AG10803 (cell line): ENCODE results near the gene GMCL2.

ENCODE experiments used
- DNase-seq: peaks from one replicate; pipeline ENCODE4 v3.0.0; 2010; ENCODE audit warnings: low read depth
- H3K4me3 ChIP-seq: 2 replicates; pipeline ENCODE4 v1.5.1; 2011; ENCODE audit warnings: mild to moderate bottlenecking, low read length, control low read depth
- CTCF ChIP-seq: conservative IDR thresholded peaks from 2 replicates; pipeline ENCODE4 v1.5.1; 2011; ENCODE audit warnings: mild to moderate bottlenecking, low read length, control low read depth, inconsistent platforms

GMCL2 gene

GRCh38 chr5:178210073-178210535 lies 22.9 kb upstream of the GMCL2 start:
- DNase-seq: no peak
- H3K4me3 ChIP-seq: no peak overlapping the region
- no peak for TF ChIP-seq CTCF

DNA sequence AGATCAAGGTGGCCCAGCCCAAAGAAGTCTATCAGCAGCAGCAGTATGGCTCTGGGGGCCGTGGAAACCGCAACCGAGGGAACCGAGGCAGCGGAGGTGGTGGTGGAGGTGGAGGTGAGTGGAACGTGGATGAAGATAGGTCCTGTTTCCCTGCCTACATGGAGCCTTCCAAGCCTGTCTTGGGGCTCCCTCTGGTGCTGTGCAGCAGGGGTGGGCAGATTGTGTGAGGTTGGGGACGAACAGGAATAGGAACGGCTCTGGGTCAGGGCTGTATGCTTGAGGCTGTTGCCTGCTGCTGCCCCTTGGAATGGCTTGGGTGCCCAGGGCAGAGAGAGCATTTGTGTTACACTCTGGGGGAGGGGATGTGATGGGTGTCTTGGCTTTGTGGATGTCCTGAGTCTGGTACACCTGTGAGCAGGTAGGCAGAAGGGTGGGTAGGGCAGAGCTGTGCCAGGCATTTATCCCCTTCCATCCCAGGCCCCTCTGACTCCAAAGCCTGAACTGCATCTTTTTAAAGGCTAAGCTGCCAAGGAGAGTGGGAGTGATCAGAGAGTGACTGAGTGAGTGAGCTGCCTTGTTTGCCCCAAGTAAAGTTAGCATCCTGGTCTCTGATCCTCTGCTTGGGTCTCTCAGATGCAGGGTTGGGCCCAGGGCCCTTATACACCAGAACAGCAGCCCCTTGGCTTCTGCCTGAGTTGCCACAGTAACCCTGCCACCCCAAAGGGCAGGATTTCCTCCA lies 22.3 kb upstream of the GMCL2 start:
- no peak overlapping the region for H3K4me3 ChIP-seq
- no peak for DNase-seq
- no peak for TF ChIP-seq CTCF

DNA sequence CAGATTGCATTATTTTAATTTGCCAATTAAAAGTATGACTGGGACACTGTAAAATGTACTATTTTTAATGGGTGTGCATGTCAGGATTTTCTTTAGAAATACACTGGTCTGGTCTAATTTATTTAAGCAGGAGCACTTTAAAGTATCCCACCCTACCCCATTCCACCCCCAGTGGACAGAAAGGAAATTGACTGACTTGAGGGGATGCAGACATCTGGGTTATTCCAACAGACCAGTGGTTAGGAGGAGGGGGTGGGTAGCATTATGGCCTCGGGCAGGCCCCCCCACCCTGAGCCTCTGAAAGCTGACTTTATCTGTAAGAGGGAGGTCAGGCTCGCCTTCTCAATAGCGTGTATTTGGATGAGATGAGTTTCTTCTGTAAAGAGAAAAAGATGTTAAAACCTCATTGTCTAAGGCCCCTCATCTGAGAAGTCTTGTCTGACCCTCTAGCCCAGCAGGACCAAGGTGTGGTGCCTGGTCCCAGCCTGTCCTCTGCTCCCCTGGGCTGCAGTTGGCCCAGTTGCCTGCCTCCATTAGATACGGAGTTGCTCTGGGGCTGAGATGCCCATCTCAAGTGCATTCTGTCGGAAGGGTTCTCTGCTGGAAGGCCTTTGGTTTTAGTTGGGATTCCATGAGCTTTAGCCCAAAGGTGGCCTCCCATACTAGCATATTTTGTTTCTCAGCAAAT lies 21.5 kb upstream of the GMCL2 start:
- TF ChIP-seq CTCF: peak; percentile 29
- DNase-seq: no peak
- no peak overlapping the region for H3K4me3 ChIP-seq

DNA sequence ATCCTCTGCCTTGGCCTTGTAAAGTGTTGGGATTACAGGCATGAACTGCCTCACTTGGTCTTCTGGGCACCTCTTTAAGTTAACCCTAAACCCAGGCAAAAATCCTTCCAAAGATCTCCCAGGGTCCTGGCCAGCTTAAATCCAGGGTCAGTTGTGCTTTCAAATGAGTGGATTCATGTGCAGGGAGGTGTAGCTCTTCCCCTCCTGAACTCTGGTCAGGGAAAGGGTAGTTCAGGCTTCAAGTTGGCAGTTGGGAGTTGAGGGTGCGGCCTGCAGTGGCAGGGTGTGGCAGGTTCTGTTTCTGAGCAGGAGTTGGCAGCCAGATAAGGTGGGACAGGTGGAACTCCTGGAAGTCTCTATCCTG lies 20.7 kb upstream of the GMCL2 start:
- no peak for DNase-seq
- TF ChIP-seq CTCF: no peak
- no peak overlapping the region for H3K4me3 ChIP-seq

DNA sequence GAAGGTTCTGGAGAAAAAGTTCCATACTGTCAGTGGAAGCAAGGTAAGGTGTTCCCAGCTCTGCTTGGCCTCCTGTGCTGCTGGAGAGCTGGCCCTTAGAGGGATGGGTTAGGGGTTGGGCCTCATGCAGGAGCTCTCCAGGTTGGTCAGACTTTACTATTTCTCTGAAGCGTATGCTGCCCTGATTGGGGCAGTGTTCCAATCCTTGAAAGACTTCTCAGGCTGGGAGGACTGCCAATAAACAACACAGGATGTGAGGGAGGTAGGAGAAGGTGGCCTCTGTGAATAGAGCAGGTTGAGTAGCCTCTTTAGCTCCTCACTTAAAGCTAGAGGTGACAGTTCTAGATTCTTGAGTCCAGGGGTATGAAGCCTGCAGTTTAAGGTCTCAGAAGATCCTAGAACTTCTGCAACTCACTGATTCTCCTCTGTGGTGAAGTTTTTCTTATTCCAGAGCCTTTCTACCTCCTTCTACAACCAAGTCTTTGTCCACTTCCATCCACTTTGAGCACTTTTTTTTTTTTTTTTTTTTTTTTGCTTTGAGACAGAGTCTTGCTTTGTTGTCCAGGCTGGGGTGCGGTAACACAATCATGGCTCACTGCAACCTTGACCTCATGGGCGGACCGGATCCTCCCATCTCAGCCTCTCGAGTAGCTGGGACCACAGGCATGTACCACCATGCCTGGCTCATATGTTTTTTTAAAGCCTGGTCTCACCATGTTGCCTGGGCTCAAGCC lies 20.2 kb upstream of the GMCL2 start:
- TF ChIP-seq CTCF: no peak
- peak; percentile 42 for DNase-seq
- H3K4me3 ChIP-seq: no peak overlapping the region; the same call in 1 of the 2 replicates

- no peak for TF ChIP-seq CTCF
- no peak for DNase-seq
- H3K4me3 ChIP-seq: peak overlapping the region; percentile 95
Measured at GRCh38 chr5:178206166-178207101, 19.3 kb upstream of the GMCL2 start.
